ENCODE results near the gene TNIP1.

TNIP1 gene

GRCh38 chr5:151001436-151001835 lies 79.4 kb downstream of the TNIP1 start:
- DNase-seq (ENCODE audit: low read depth in 2 of 2): no peak

DNA sequence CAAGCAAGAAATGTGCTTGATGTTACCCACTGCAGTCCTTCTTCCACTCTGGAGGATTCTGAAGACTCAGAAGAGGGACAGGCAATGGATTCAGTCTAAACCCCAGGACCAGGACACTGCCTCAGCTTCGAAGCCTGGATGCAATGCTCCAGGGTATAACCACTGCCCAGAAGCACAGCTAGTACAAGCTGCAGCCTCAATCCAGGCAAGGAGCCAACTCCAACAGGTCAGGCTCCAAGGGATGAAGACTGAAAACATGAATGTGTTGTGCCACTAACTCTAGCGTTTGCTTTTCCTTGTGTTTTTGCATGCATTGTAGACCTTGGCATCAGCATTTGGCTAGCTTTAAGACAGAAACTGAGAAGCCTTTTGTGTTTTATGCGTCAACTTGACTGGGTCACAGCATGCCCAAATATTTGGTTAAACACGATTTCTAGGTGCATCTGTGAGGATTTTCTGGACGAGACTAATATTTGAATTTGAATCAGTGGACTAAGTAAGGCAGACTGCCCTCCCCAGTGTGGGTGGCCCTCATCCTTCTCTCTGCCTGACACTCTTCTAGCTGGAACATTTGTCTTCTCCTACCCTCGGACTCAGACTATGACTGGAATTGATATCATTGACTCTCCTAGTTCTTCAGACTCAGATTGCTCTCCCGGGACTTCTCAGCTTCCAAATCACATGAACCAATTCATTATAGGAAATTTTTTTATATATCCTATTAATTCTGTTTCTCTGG lies 81.0 kb downstream of the TNIP1 start:
- DNase-seq (ENCODE audit: low read depth in 2 of 2): no peak

DNA sequence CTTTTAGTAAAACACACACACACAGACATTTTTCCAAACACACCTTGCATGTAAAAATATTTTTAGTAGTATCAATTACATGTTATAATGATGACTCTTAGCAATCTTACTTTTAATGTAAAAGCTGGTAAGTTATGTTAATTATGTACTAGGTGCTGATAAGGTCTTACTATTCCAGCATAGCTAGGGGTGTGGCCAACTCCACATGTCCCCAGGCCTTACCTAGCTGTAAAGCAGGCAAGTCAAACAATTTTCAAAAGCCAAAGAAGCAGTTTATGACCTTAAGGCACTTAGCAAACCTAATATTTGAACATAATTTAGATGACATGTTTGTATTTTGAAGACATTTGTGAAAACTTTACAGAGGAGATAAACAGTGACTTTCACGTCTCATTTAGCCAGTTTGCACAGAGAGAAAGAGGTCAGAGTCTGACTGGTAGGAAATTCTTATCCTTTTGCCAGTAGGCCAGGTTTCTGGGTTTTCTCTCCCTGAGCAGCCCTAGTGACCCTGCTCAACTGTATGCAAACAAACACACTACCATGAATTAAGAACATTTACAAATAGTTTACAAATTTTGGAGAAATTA lies 86.9 kb downstream of the TNIP1 start:
- DNase-seq (ENCODE audit: low read depth in 2 of 2): no peak

GRCh38 chr5:150993422-150993821 lies 87.4 kb downstream of the TNIP1 start:
- no peak for DNase-seq (ENCODE audit: low read depth in 2 of 2)

DNA sequence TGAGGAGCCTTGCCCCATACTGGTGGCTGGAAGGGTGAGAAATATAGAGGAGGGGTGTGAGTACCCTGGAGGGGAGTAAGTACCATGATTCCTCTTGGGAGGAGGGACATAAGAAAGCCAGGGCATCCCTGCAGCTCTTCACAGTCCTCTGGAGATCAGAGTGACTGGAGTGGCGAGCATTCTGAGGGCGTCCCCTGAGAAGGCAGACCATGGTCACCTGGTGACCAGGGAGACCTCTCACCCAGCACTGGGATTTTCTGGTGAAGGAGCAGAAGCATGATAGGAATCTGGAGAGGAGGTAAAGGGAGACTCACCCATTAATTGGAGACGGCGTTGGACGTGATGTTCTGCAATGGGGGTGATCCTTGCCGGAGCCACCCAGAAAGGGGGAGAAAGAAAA lies 88.1 kb downstream of the TNIP1 start:
- DNase-seq (ENCODE audit: low read depth in 2 of 2): no peak

- DNase-seq (ENCODE audit: low read depth in 2 of 2): no peak
Measured at GRCh38 chr5:150989695-150990094, 91.1 kb downstream of the TNIP1 start.

GRCh38 chr5:150987746-150988145 lies 93.1 kb downstream of the TNIP1 start:
- no peak for DNase-seq (ENCODE audit: low read depth in 2 of 2)
